Cardiac atrium fibroblast (primary cell): Measurements from ENCODE around the gene ANGPTL3. TPM values are rescaled to one million over a fixed set of nuclear protein-coding genes. Genes with fewer than 3 reads are reported as not detected.

ENCODE experiments used
- total RNA-seq: library from RNA; depleted of rRNA; stranded (reverse); fragments of >200 nt; gene quantifications from 2 replicates; pipeline ENCODE4 v1.2.3, GENCODE V29; 2015

Gene ANGPTL3, protein sequence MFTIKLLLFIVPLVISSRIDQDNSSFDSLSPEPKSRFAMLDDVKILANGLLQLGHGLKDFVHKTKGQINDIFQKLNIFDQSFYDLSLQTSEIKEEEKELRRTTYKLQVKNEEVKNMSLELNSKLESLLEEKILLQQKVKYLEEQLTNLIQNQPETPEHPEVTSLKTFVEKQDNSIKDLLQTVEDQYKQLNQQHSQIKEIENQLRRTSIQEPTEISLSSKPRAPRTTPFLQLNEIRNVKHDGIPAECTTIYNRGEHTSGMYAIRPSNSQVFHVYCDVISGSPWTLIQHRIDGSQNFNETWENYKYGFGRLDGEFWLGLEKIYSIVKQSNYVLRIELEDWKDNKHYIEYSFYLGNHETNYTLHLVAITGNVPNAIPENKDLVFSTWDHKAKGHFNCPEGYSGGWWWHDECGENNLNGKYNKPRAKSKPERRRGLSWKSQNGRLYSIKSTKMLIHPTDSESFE
- not detected in 2 replicates for total RNA-seq

DNA sequence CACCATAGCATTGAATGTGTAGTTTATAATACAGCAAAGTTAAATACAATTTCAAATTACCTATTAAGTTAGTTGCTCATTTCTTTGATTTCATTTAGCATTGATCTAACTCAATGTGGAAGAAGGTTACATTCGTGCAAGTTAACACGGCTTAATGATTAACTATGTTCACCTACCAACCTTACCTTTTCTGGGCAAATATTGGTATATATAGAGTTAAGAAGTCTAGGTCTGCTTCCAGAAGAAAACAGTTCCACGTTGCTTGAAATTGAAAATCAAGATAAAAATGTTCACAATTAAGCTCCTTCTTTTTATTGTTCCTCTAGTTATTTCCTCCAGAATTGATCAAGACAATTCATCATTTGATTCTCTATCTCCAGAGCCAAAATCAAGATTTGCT, at the start of gene ANGPTL3:
Gene ANGPTL3, plus strand, starts transcription at position 240 of the 400 bp plus-strand sequence. Its CDS starts 47 bp downstream, at position 287.

Other genes with a start within 250 kb of the ANGPTL3 start
- gene USP1, start 160.5 kb upstream of the ANGPTL3 start, total RNA-seq: 12.8 and 13.5 TPM in 2 replicates
- 34.8 and 47.1 TPM in 2 replicates for gene DOCK7, start 90.9 kb downstream of the ANGPTL3 start, total RNA-seq
- 3.1 and 4.9 TPM in 2 replicates for gene ATG4C, start 186.6 kb downstream of the ANGPTL3 start, total RNA-seq